Stomach (tissue), 9 donors: Measurements from ENCODE around the gene PTK6. TPM values are rescaled to one million over a fixed set of nuclear protein-coding genes. Genes with fewer than 3 reads are reported as not detected.
"Not testable (repeated sequence)": the region's sequence is repeated elsewhere in the genome, so short reads cannot be mapped to it uniquely, and the experiment has no call there.

ENCODE experiments used
- DNase-seq, 2 donors: peaks; one replicate each; pipeline versions ENCODE4 v3.0.0 to v3.0.0-alpha.2; 2013 to 2019
- H3K27ac ChIP-seq, 5 donors: fragments of 200-600 bp in 4 of 5; sonication (generic) in 4 of 5; one replicate each; pipeline ENCODE4 v1.5.1; 2013 to 2019; ENCODE audit warnings: mild to moderate bottlenecking in 1 of 5, moderate library complexity in 1 of 5
- H3K27me3 ChIP-seq, 3 donors: fragments of 200-600 bp; sonication (generic); one replicate each; pipeline ENCODE4 v1.5.1; 2017 to 2019; ENCODE audit warnings: mixed run types in 1 of 3
- H3K36me3 ChIP-seq, 4 donors: fragments of 200-600 bp; sonication (generic); 1 replicate in 3 of 4; 2 replicates in 1 of 4; pipeline ENCODE4 v1.5.1; 2016 to 2019
- H3K4me1 ChIP-seq, 4 donors: fragments of 200-600 bp; sonication (generic); one replicate each; pipeline ENCODE4 v1.5.1; 2016 to 2019
- H3K4me3 ChIP-seq, 4 donors: fragments of 200-600 bp; sonication (generic) in 3 of 4; one replicate each; pipeline ENCODE4 v1.5.1; 2016 to 2019; ENCODE audit warnings: mild to moderate bottlenecking in 1 of 4
- H3K9me3 ChIP-seq, 4 donors: fragments of 200-600 bp; sonication (generic); one replicate each; pipeline ENCODE4 v1.5.1; 2016 to 2019
- EP300 ChIP-seq: sonication (generic); formaldehyde crosslinking; IDR thresholded peaks from one replicate; pipeline ENCODE4 v1.6.1; 2017; ENCODE audit warnings: antibody characterized with exemption
- POLR2A ChIP-seq, 4 donors: fragments of 450-650 bp; IDR thresholded peaks; one replicate each; pipeline ENCODE4 v1.6.1; 2016; ENCODE audit warnings: antibody characterized with exemption in 4 of 4, control low read depth in 2 of 4, mild to moderate bottlenecking in 1 of 4, moderate library complexity in 1 of 4
- POLR2AphosphoS5 ChIP-seq, 3 donors: sonication (generic); formaldehyde crosslinking; IDR thresholded peaks; one replicate each; pipeline ENCODE4 v1.6.1; 2016; ENCODE audit warnings: antibody characterized with exemption in 3 of 3
- WGBS, 5 donors: extraction: QIAGEN DNeasy Blood & Tissue Kit in 3 of 5; methylation state at CpG; one replicate each; pipeline versions ENCODE4 v1.1.5 to v1.1.7; 2013 to 2018; 5-methylcytosine and 5-hydroxymethylcytosine counted together
- intact Hi-C: fragments of 100-400 bp; cut with DNase I; formaldehyde crosslinking; loops from one replicate; pipeline ENCODE4 v1.15.1; 2023; ENCODE audit warnings: low total_unique reads
- polyA plus RNA-seq, 3 donors: library from polyadenylated mRNA; stranded (reverse); fragments of 200-250 nt; gene quantifications; one replicate each; pipeline ENCODE4 v1.2.3, GENCODE V29; 2013
- total RNA-seq, 5 donors: library from RNA; depleted of rRNA; stranded (reverse); fragments of >200 nt; gene quantifications; one replicate each; pipeline versions ENCODE4 v1.1.0 to v1.2.3, GENCODE V29; 2014 to 2016
- TF ChIP-seq, protein P1 (sequence below), 7 experiments: fragments of 450-650 bp in 4 of 7; fragments of 200-600 bp in 3 of 7; sonication (generic) in 3 of 7; IDR thresholded peaks; one replicate each; pipeline ENCODE4 v1.5.1; 2016 to 2019; ENCODE audit warnings: antibody characterized with exemption in 7 of 7, control low read depth in 2 of 7, mild to moderate bottlenecking in 1 of 7
- donor health status: healthy with polysubstance abuse.
- donor health status: Bipolar disorder and iron deficiency.
- donor health status: healthy.

Gene PTK6
- total and polyA plus RNA-seq, 8 donors: 7.7 to 98.5 (median 22.9) TPM

DNA sequence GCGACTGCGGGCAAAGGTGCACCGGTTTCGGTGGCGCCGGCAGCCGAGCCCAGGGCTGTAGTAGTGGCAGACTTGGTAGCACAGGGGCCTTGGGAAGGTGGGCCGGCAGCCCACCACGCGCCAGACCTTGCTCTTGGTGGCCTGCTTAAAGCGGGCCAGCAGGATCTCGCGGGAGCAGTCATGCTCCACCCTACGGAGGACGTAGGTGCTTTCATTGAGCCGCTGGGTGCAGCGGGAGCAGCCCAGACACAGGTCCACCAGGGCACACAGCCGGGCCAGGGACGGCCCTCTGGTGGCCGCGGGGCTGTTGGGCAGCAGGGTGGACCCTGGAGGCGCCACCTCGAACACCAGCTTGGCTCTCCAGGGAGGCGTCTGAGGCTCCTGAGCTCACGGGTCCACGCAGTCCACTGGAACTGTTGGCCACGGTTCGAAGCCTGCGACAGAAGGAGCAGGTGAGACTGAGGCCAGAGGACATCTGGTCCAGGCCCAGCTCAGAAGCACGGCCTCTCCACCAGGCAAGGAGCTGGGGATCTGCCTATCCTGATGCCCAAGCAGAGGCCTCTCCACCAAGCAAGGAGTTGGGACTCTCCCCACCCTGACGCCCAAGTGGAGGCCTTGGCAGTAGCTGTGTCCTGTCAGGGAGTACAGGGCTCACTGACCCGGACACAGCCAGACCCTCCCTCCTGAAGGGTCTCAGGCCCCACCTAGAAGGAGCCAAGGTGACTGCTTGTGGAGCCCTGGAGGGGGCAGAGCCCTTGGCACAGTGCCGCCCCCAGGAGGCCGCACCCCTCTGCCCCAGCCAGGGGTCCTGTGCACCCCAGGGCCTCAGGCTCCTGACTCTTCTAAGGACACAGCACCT lies 35.8 kb upstream of the PTK6 start:
- TF ChIP-seq, protein P1, sequence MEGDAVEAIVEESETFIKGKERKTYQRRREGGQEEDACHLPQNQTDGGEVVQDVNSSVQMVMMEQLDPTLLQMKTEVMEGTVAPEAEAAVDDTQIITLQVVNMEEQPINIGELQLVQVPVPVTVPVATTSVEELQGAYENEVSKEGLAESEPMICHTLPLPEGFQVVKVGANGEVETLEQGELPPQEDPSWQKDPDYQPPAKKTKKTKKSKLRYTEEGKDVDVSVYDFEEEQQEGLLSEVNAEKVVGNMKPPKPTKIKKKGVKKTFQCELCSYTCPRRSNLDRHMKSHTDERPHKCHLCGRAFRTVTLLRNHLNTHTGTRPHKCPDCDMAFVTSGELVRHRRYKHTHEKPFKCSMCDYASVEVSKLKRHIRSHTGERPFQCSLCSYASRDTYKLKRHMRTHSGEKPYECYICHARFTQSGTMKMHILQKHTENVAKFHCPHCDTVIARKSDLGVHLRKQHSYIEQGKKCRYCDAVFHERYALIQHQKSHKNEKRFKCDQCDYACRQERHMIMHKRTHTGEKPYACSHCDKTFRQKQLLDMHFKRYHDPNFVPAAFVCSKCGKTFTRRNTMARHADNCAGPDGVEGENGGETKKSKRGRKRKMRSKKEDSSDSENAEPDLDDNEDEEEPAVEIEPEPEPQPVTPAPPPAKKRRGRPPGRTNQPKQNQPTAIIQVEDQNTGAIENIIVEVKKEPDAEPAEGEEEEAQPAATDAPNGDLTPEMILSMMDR (IDR thresholded peaks at IDR 0.05): no peak
- TF ChIP-seq POLR2AphosphoS5 (IDR thresholded peaks at IDR 0.05) (no peak), EP300 (no peak), POLR2A (IDR thresholded peaks at IDR 0.05) (no peak)
- Histone ChIP-seq H3K27me3 (no peaks in the 10 kb centered on the region), H3K4me3 (peak overlapping the region; percentile 68 to 86 (median 73)), H3K36me3 (peaks cover 0 to 29% (median 22%) of the 10 kb centered on the region in 4 donors), H3K4me1 (peaks cover 12 to 47% (median 43%) of the 10 kb centered on the region in 4 donors), H3K9me3 (no peaks in the 10 kb centered on the region), H3K27ac (peak overlapping the region in 4 of 5 donors; percentile 87 to 93 (median 91))
- no peak for DNase-seq
- intact Hi-C loops: no loop called here
- 20 to 87% (median 82%) methylated on average over 2 to 34 of the region's 34 CpGs for whole genome bisulfite sequencing, 5 donors

DNA sequence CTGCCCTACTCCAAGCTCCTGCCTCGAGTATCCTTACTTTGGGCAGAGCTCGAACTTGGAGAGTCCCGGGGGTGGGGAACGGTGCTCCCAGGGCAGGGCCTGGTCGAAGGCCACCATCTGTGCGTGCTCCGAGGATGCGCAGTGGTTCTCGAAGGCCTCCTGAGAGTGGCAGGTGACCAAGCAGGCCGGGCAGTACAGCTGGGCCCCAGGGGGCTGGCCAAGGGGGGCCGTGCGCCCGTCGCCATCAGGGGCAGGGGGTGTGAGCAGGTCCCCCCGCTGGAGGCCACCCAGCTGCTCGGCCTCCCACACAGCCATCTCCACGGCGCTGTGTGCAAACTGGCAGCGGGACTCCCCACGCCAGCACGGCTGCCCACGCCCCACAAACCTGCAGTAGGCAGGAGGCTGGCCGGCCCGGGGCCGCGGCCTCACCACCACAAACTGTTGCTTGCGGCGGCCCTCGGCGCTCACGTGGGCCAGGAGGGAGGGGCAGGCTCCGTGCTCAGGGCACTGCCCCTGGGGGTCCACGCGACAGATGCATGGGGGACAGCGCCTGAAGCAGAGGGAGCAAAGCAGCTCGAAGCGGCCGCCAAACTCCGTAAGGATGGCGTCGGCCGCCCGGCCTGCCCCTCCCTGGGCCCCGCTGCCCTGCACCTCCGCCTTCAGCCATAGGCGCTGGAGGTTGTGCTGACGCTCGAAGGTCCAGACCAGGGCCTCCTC lies 35.1 kb upstream of the PTK6 start:
- no peak for DNase-seq
- H3K9me3 ChIP-seq: no peaks in the 10 kb centered on the region
- H3K36me3 ChIP-seq: peaks cover 0 to 37% (median 29%) of the 10 kb centered on the region in 4 donors
- intact Hi-C loops: no loop called here
- peak overlapping the region in 1 of 4 donors; percentile 72 for H3K4me3 ChIP-seq
- H3K27ac ChIP-seq: peak overlapping the region in 2 of 5 donors; percentile 91 to 93
- TF ChIP-seq, protein P1 (IDR thresholded peaks at IDR 0.05): no peak
- TF ChIP-seq POLR2A (IDR thresholded peaks at IDR 0.05) (no peak), EP300 (no peak), POLR2AphosphoS5 (IDR thresholded peaks at IDR 0.05) (no peak)
- H3K27me3 ChIP-seq: no peaks in the 10 kb centered on the region
- H3K4me1 ChIP-seq: peaks cover 12 to 45% (median 43%) of the 10 kb centered on the region in 4 donors
- 89 to 97% (median 94%) methylated on average over 26 to 48 of the region's 48 CpGs for WGBS, 5 donors

DNA sequence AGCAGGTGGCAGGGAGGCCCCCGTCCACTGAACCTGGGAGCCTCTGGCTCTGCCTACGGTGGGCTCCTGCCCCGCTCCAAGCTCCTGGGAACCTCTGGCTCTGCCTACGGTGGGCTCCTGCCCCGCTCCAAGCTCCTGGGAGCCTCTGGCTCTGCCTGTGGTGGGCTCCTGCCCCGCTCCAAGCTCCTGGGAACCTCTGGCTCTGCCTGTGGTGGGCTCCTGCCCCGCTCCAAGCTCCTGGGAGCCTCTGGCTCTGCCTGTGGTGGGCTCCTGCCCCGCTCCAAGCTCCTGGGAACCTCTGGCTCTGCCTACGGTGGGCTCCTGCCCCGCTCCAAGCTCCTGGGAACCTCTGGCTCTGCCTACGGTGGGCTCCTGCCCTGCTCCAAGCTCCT lies 33.9 kb upstream of the PTK6 start:
- H3K9me3 ChIP-seq, H3K27me3 ChIP-seq, H3K4me3 ChIP-seq, DNase-seq, H3K27ac ChIP-seq, intact Hi-C loops: not testable (repeated sequence)
- 58 to 78% (median 64%) methylated on average over 4 to 7 of the region's 11 CpGs for WGBS, 5 donors
- peaks cover 0 to 49% (median 41%) of the 10 kb centered on the region in 4 donors for H3K36me3 ChIP-seq
- peaks cover 12 to 45% (median 41%) of the 10 kb centered on the region in 4 donors for H3K4me1 ChIP-seq

DNA sequence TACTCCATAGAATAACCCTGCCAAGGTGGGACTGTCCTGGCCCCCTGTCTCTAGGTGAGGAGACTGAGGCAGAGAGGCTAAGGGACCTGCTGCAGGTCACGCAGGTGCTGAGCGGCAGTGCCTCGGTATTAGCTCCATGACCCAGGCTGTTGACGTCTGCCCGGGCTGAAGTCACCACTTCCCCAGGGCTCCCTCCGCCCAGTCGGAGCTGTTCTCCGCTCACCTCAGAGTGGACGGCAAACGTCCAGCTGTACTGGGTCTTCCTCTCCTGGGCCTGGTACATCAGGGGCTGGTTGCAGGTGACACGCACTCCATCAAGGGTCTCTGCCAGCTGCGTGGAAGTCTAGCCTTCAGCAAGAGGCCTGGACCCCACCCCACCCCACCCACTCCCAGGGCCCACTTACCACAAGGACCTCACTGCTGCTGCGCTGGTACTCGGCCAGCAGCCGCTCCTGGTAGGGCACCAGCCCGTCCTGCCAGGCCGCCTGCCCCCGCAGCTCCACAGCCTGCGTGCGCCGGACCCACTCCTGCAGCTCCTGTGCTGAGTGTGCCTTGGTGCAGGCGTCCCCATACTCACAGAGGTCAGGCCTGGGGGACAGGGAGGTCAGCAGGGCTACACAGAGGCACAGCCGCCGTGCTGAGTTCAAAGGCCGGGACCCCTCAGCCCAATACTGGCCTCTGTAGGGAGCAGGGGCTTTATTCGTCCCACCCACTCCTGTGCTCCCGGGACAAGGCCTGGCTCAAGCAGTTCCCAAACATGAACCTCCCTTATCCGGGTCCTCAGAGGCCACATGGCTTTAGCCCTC lies 33.3 kb upstream of the PTK6 start:
- Histone ChIP-seq H3K9me3 (no peaks in the 10 kb centered on the region), H3K36me3 (peaks cover 5 to 55% (median 47%) of the 10 kb centered on the region in 4 donors), H3K27ac (no peak overlapping the region), H3K4me3 (no peak overlapping the region), H3K4me1 (peaks cover 12 to 45% (median 41%) of the 10 kb centered on the region in 4 donors), H3K27me3 (no peaks in the 10 kb centered on the region)
- 80 to 95% (median 92%) methylated on average over 11 to 28 of the region's 28 CpGs for WGBS, 5 donors
- TF ChIP-seq EP300: no peak
- TF ChIP-seq POLR2AphosphoS5 (IDR thresholded peaks at IDR 0.05): no peak
- TF ChIP-seq POLR2A (IDR thresholded peaks at IDR 0.05): no peak
- TF ChIP-seq, protein P1 (IDR thresholded peaks at IDR 0.05): no peak
- no peak for DNase-seq
- intact Hi-C loops: no loop called here
